Measurements from ENCODE around the gene BRSK2. TPM values are rescaled to one million over a fixed set of nuclear protein-coding genes. Genes with fewer than 3 reads are reported as not detected.

The BRSK2 gene
- total RNA-seq, 4 donors from 2014 or later = 0.26 to 0.30 TPM; not detected in 2

DNA sequence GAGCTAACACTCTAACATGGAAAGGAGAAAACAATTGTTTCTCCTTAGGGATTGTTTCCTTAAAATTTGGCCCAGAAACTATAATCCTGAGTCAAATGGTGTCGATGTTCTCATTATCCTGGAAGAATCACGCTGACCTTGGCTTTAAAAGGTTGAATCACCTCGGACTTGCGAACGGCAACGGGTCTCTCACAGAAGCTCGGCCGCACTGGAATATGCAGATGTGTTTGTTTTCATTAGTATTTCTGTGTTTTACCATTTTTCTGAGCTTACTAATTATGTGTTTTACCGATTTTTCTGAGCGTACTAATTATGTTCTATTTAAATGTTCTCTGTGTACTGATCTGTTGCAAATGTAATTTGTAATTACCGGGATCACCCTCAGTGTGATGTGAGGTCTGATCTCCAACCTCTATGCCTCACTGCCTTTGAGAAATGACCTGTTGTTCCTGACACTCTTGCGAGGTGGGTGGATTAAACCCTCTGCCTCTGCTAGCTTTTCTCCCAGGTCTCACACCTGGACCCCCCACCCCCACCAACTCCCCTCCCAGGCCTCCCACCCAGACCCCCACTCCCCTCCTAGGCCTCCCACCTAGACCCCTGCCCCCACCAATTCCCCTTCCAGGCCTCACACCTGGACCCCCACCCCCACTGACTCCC lies 38.3 kb upstream of the BRSK2 start:
- TF ChIP-seq EP300 (IDR thresholded peaks at IDR 0.05) (no peak), POLR2A (IDR thresholded peaks at IDR 0.05) (no peak), POLR2AphosphoS5 (IDR thresholded peaks at IDR 0.05) (no peak)
- peaks cover 40% of the 10 kb centered on the region for H3K27me3 ChIP-seq
- no peak overlapping the region for H3K27ac ChIP-seq
- no peaks in the 10 kb centered on the region for H3K9me3 ChIP-seq
- no peaks in the 10 kb centered on the region for H3K4me1 ChIP-seq
- no peaks in the 10 kb centered on the region for H3K36me3 ChIP-seq
- H3K4me3 ChIP-seq = no peak overlapping the region
- 75% methylated on average over 12 of the region's 12 CpGs for WGBS
- DNase-seq (ENCODE audit: low spot score in 2 of 2) = peak in 1 of 2 donors; percentile 54

DNA sequence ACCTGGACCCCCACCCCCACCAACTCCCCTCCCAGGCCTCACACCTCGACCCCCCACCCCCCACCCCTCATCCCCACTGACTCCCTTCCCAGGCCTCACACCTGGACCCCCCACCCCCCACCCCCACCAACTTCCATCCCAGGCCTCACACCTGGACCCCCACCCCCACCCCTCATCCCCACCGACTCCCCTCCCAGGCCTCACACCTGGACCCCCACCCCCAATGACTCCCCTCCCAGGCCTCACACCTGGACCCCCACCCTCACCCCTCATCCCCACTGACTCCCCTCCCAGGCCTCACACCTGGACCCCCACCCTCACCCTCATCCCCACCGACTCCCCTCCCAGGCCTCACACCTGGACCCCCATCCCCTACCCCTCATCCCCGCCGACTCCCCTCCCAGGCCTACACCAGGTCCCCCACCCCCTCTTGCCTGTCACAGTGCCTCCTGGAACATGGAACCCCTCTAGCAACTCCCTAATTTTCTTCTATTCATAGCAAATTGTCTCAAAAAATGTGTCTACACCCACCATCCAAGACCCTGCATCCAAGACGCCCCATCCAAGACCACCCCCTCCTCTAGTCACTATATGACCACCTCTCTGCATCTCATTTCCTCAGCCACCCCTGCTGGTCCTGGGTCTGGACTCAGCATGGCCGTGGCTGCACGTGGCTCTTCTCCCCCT lies 36.9 kb upstream of the BRSK2 start:
- no peak for DNase-seq (ENCODE audit: low spot score in 2 of 2)
- peaks cover 43% of the 10 kb centered on the region for H3K27me3 ChIP-seq
- no peak for TF ChIP-seq POLR2A (IDR thresholded peaks at IDR 0.05)
- TF ChIP-seq, protein P1, sequence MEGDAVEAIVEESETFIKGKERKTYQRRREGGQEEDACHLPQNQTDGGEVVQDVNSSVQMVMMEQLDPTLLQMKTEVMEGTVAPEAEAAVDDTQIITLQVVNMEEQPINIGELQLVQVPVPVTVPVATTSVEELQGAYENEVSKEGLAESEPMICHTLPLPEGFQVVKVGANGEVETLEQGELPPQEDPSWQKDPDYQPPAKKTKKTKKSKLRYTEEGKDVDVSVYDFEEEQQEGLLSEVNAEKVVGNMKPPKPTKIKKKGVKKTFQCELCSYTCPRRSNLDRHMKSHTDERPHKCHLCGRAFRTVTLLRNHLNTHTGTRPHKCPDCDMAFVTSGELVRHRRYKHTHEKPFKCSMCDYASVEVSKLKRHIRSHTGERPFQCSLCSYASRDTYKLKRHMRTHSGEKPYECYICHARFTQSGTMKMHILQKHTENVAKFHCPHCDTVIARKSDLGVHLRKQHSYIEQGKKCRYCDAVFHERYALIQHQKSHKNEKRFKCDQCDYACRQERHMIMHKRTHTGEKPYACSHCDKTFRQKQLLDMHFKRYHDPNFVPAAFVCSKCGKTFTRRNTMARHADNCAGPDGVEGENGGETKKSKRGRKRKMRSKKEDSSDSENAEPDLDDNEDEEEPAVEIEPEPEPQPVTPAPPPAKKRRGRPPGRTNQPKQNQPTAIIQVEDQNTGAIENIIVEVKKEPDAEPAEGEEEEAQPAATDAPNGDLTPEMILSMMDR (IDR thresholded peaks at IDR 0.05) = no peak
- no peak for TF ChIP-seq POLR2AphosphoS5 (IDR thresholded peaks at IDR 0.05)
- no peak for TF ChIP-seq EP300 (IDR thresholded peaks at IDR 0.05)
- no peaks in the 10 kb centered on the region for H3K9me3 ChIP-seq
- H3K27ac ChIP-seq = no peak overlapping the region
- H3K4me3 ChIP-seq = no peak overlapping the region
- no peaks in the 10 kb centered on the region for H3K4me1 ChIP-seq
- 86% methylated on average over 6 of the region's 8 CpGs for WGBS
- H3K36me3 ChIP-seq = no peaks in the 10 kb centered on the region

DNA sequence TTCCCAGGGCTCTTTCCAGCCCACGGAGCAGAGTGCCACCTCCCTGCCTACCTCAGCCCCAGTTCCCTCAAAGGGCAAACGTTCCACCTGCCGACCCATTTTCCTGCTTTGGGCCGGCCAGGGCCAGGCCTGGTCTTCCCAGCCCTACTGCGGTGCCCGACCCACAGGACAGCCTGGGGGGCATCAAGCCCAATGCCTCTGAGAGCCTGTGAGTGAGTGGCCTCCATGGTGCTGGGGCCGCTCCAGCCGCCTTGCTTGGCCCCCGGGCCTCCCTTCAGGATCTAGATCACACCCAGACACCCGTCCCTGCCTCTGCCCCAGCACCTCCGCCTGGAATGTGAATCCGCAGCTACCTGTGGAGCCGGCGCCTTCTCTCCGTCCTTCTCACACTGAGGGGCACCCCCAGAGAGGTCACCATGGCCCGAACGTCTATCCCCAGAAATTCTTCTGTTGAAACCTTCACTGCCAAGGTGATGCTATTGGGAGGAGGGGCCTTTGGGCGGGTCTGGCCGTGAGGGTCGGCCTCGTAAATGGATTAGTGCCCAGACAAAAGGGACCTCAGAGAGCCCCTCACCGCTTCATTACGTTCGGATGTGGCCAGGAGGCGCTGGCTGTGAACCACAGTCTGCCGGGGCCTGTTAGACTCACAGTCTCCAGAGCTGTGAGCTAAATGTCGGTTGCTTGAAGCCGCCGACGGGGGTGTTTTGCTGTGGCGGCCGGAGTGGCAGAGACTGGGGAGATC lies 36.2 kb upstream of the BRSK2 start:
- Histone ChIP-seq H3K27ac (no peak overlapping the region), H3K4me3 (no peak overlapping the region), H3K9me3 (no peaks in the 10 kb centered on the region), H3K4me1 (no peaks in the 10 kb centered on the region), H3K27me3 (peaks cover 45% of the 10 kb centered on the region), H3K36me3 (no peaks in the 10 kb centered on the region)
- DNase-seq (ENCODE audit: low spot score in 2 of 2) = peak in 1 of 2 donors; percentile 65
- 68% methylated on average over 32 of the region's 32 CpGs for WGBS
- no peak for TF ChIP-seq EP300 (IDR thresholded peaks at IDR 0.05)
- no peak for TF ChIP-seq POLR2A (IDR thresholded peaks at IDR 0.05)
- no peak for TF ChIP-seq POLR2AphosphoS5 (IDR thresholded peaks at IDR 0.05)
- TF ChIP-seq, protein P1 (IDR thresholded peaks at IDR 0.05) = no peak

DNA sequence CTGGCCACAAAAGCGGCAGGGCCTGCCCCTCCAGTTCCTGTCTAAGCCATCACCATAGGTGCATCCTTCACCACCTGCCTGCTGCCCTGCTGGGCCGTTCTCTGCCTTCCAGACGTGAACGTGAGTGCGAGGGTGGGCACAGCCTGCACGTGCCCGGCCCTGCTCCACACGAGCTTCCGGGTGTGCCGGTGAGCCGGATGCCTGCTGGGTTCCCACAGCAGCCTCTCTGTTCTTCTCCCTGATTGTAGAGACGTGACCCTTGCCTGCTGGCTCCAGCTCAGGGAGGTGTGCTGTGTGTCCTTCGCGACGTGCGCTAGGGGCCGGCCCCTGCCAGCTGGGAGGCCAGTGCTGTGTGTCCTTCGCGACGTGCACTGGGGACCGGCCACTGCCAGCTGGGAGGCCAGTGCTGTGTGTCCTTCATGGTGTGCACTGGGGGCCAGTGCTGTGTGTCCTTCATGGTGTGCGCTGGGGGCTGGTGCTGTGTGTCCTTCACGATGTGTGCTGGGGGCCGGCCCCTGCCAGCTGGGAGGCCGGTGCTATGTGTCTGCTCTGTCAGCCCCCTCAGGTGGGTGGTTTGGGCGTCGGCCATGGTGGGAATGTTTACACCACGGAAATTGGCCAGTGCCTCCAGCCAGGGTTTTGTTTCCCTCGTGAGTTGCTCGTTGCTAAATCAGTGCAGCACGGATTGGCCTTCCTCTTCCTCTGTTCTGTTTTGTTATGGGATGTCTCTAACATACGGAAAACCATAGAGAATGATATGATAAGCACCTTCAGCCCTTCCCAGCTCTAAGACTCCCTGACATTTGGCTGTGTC lies 35.4 kb upstream of the BRSK2 start:
- 73% methylated on average over 23 of the region's 32 CpGs for WGBS
- H3K36me3 ChIP-seq = no peaks in the 10 kb centered on the region
- no peak for DNase-seq (ENCODE audit: low spot score in 2 of 2)
- peaks cover 37% of the 10 kb centered on the region for H3K27me3 ChIP-seq
- no peaks in the 10 kb centered on the region for H3K4me1 ChIP-seq
- H3K9me3 ChIP-seq = no peaks in the 10 kb centered on the region
- H3K27ac ChIP-seq = no peak overlapping the region
- no peak for TF ChIP-seq POLR2AphosphoS5 (IDR thresholded peaks at IDR 0.05)
- no peak for TF ChIP-seq POLR2A (IDR thresholded peaks at IDR 0.05)
- TF ChIP-seq, protein P1 (IDR thresholded peaks at IDR 0.05) = no peak
- no peak for TF ChIP-seq EP300 (IDR thresholded peaks at IDR 0.05)
- H3K4me3 ChIP-seq = no peak overlapping the region

DNA sequence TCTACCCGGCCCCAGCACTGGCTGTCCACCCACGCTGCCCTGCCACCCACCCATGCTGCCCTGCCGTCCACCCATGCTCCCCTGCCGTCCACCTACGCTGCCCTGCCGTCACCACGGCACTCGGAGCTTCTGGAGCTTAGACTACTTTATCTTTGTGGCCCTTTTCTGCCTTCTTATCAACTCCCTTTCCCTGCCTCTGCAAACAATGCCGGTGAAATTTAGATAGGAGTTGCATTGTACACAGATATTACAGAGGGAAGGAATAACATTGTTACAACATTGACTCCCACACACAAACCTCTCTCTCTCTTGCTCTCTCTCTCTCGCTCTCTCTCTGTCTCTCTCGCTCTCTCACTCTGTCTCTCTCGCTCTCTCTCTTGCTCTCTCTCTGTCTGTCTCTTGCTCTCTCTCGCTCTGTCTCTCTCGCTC lies 33.7 kb upstream of the BRSK2 start:
- Histone ChIP-seq H3K27me3 (peaks cover 25% of the 10 kb centered on the region), H3K9me3 (no peaks in the 10 kb centered on the region), H3K27ac (no peak overlapping the region), H3K36me3 (no peaks in the 10 kb centered on the region), H3K4me3 (no peak overlapping the region), H3K4me1 (no peaks in the 10 kb centered on the region)
- no peak for DNase-seq (ENCODE audit: low spot score in 2 of 2)
- 78% methylated on average over 14 of the region's 14 CpGs for WGBS
- TF ChIP-seq POLR2A (IDR thresholded peaks at IDR 0.05) = no peak
